IMR-90 (cell line): Measurements from ENCODE around the gene NFATC1. TPM values are rescaled to one million over a fixed set of nuclear protein-coding genes. Genes with fewer than 3 reads are reported as not detected.

Experiments
- ATAC-seq: fragments of 200-7000 bp; cut with Tn5 transposase; 2 replicates; pipeline ENCODE4 v1.9.1; 2020; ENCODE audit warnings: low read depth, mild to moderate bottlenecking, moderate library complexity
- BruUV-seq: library from RNA; stranded (reverse); fragments of 400-500 nt; replicated peaks from 2 replicates; lab custom pipeline; 2021; lab: Mats Ljungman, UMichigan
- CTCF ChIA-PET: fragments of 300-600 bp; formaldehyde crosslinking; extraction: SDS; loops from one replicate; lab custom pipeline; 2021; ENCODE audit warnings: antibody characterized with exemption; lab: Yijun Ruan, JAX
- POLR2A ChIA-PET: fragments of 300-600 bp; sonication (Branson Sonifier 250); formaldehyde crosslinking; loops from one replicate; lab custom pipeline; 2022; ENCODE audit warnings: antibody characterized with exemption; ENCODE audit not compliant: unreplicated experiment; lab: Charles Lee
- DNase-seq: peaks from one replicate; pipeline ENCODE4 v3.0.0; 2013
- H2AFZ ChIP-seq: replicated peaks from 2 replicates; pipeline ENCODE3; 2013; ENCODE audit warnings: low read length, mild to moderate bottlenecking; ENCODE audit not compliant: poor library complexity
- H2AK5ac ChIP-seq: 2 replicates; pipeline ENCODE4 v1.6.1; 2013; ENCODE audit warnings: low read depth, low read length, inconsistent platforms
- H2AK9ac ChIP-seq: replicated peaks from 2 replicates; pipeline ENCODE3; 2013; ENCODE audit warnings: mild to moderate bottlenecking, low read depth, low read length, moderate library complexity; ENCODE audit not compliant: poor library complexity
- H2BK120ac ChIP-seq: 2 replicates; pipeline ENCODE4 v1.6.1; 2013; ENCODE audit warnings: low read depth, low read length, inconsistent platforms
- H2BK15ac ChIP-seq: 3 replicates; pipeline ENCODE4 v1.6.1; 2013; ENCODE audit warnings: low read depth, low read length, inconsistent platforms
- H2BK20ac ChIP-seq: 2 replicates; pipeline ENCODE4 v1.6.1; 2013; ENCODE audit warnings: low read depth, mild to moderate bottlenecking, inconsistent platforms, low read length, moderate library complexity
- H2BK5ac ChIP-seq: 2 replicates; pipeline ENCODE4 v1.6.1; 2013; ENCODE audit warnings: mild to moderate bottlenecking, low read depth, low read length, inconsistent platforms; ENCODE audit not compliant: poor library complexity, severe bottlenecking
- H3K14ac ChIP-seq: replicated peaks from 2 replicates; pipeline ENCODE4 v1.6.1; 2013; ENCODE audit warnings: low read depth, low read length, inconsistent platforms
- H3K18ac ChIP-seq: 2 replicates; pipeline ENCODE4 v1.6.1; 2013; ENCODE audit warnings: low read depth, low read length, control low read depth
- H3K23ac ChIP-seq: 2 replicates; pipeline ENCODE4 v1.6.1; 2013; ENCODE audit warnings: low read depth, low read length, inconsistent platforms
- H3K27ac ChIP-seq: 2 replicates; pipeline ENCODE4 v1.5.1; 2013; ENCODE audit warnings: mild to moderate bottlenecking, control low read depth, low read length; ENCODE audit not compliant: insufficient read depth
- H3K27me3 ChIP-seq: 2 replicates; pipeline ENCODE4 v1.6.1; 2013; ENCODE audit warnings: low read length; ENCODE audit not compliant: control insufficient read depth, insufficient read depth
- H3K36me3 ChIP-seq: 2 replicates; pipeline ENCODE4 v1.6.1; 2013; ENCODE audit warnings: low read length, mixed read lengths; ENCODE audit not compliant: control insufficient read depth, insufficient read depth
- H3K4ac ChIP-seq: 2 replicates; pipeline ENCODE4 v1.6.1; 2013; ENCODE audit warnings: low read depth, low read length, inconsistent platforms
- H3K4me1 ChIP-seq: 2 replicates; pipeline ENCODE4 v1.6.1; 2013; ENCODE audit warnings: low read length, mixed read lengths; ENCODE audit not compliant: control insufficient read depth, insufficient read depth
- H3K4me2 ChIP-seq: 2 replicates; pipeline ENCODE4 v1.6.1; 2013; ENCODE audit warnings: low read depth, mild to moderate bottlenecking, control low read depth, low read length, moderate library complexity
- H3K4me3 ChIP-seq: 2 replicates; pipeline ENCODE4 v1.5.1; 2013; ENCODE audit warnings: low read depth, mild to moderate bottlenecking, control low read depth, low read length, moderate library complexity; ENCODE audit not compliant: insufficient read depth
- H3K56ac ChIP-seq: 2 replicates; pipeline ENCODE4 v1.6.1; 2013; ENCODE audit warnings: low read length, inconsistent platforms; ENCODE audit not compliant: insufficient read depth; ENCODE audit errors: extremely low read depth
- H3K79me1 ChIP-seq, 2 experiments: 2 replicates each; pipeline ENCODE4 v1.6.1; 2013; ENCODE audit warnings: low read length in 2 of 2, inconsistent platforms in 1 of 2, low read depth in 1 of 2
- H3K9ac ChIP-seq: 2 replicates; pipeline ENCODE4 v1.6.1; 2013; ENCODE audit warnings: low read depth, low read length, control low read depth
- H3K9me1 ChIP-seq: 2 replicates; pipeline ENCODE4 v1.6.1; 2013; ENCODE audit warnings: low read length, inconsistent platforms; ENCODE audit not compliant: insufficient read depth
- H3K9me3 ChIP-seq: 2 replicates; pipeline ENCODE4 v1.6.1; 2013; ENCODE audit warnings: low read length; ENCODE audit not compliant: control insufficient read depth, insufficient read depth
- H4K20me1 ChIP-seq: 2 replicates; pipeline ENCODE4 v1.6.1; 2013; ENCODE audit warnings: low read length, inconsistent platforms; ENCODE audit not compliant: insufficient read depth
- H4K5ac ChIP-seq: 2 replicates; pipeline ENCODE4 v1.6.1; 2013; ENCODE audit warnings: mild to moderate bottlenecking, low read depth, low read length, control low read depth
- H4K8ac ChIP-seq, 2 experiments: 2 replicates each; pipeline ENCODE4 v1.6.1; 2013; ENCODE audit warnings: low read depth in 2 of 2, low read length in 2 of 2, control low read depth in 1 of 2, inconsistent platforms in 1 of 2
- H4K91ac ChIP-seq: 2 replicates; pipeline ENCODE4 v1.6.1; 2013; ENCODE audit warnings: low read depth, low read length, inconsistent platforms; ENCODE audit not compliant: insufficient read depth
- BHLHE40 ChIP-seq: fragments of 150-350 bp; IDR thresholded peaks from 2 replicates; pipeline ENCODE4 v1.6.1; 2016; ENCODE audit warnings: mild to moderate bottlenecking, low read depth, low read length
- CHD1 ChIP-seq: IDR thresholded peaks from 2 replicates; pipeline ENCODE4 v1.6.1; 2012; ENCODE audit warnings: low read depth, low read length, improper control_type of control experiment
- FOS ChIP-seq: fragments of 150-350 bp; IDR thresholded peaks from 2 replicates; pipeline ENCODE4 v1.6.1; 2016; ENCODE audit warnings: low read depth, low read length
- MAFK ChIP-seq: IDR thresholded peaks from 2 replicates; pipeline ENCODE4 v1.6.1; 2012; ENCODE audit warnings: low read depth, low read length, improper control_type of control experiment
- MAZ ChIP-seq: IDR thresholded peaks from 2 replicates; pipeline ENCODE4 v1.6.1; 2012; ENCODE audit warnings: low read depth, mild to moderate bottlenecking, low read length, improper control_type of control experiment, moderate library complexity, borderline replicate concordance
- POLR2A ChIP-seq: IDR thresholded peaks from 2 replicates; pipeline ENCODE4 v1.6.1; 2012; ENCODE audit warnings: mild to moderate bottlenecking, low read depth, low read length
- RAD21 ChIP-seq: IDR thresholded peaks from 2 replicates; pipeline ENCODE4 v1.6.1; 2012; ENCODE audit warnings: low read length, improper control_type of control experiment
- RFX5 ChIP-seq: IDR thresholded peaks from 2 replicates; pipeline ENCODE4 v1.8.0; 2012; ENCODE audit warnings: low read depth, mild to moderate bottlenecking, low read length, moderate library complexity
- SMC3 ChIP-seq: fragments of 150-350 bp; IDR thresholded peaks from 2 replicates; pipeline ENCODE4 v1.6.1; 2016; ENCODE audit warnings: low read depth, mild to moderate bottlenecking, antibody characterized with exemption, low read length, moderate library complexity
- WGBS, 2 experiments: methylation state at CpG; one replicate each; pipeline versions ENCODE4 v1.1.5 to v1.1.7; 2013; ENCODE audit warnings: missing lambda C conversion rate in 2 of 2; ENCODE audit not compliant: insufficient read length in 1 of 2; ENCODE audit errors: extremely low coverage in 2 of 2; 5-methylcytosine and 5-hydroxymethylcytosine counted together
- dilution Hi-C: fragments of 300-500 bp; cut with HindIII; formaldehyde crosslinking; loops from one replicate; pipeline ENCODE4 v1.14.3; 2018; ENCODE audit warnings: low sequenced_read_pairs; ENCODE audit not compliant: unreplicated experiment
- in situ Hi-C: fragments of 300-500 bp; cut with MboI; formaldehyde crosslinking; loops from 3 replicates; pipeline ENCODE4 v1.14.3; 2019; ENCODE audit warnings: low sequenced_read_pairs, inconsistent platforms, mixed read lengths
- intact Hi-C: fragments of 100-400 bp; cut with micrococcal nuclease; formaldehyde crosslinking; loops from 2 replicates; pipeline ENCODE4 v1.10.0; 2022
- polyA plus RNA-seq, 3 experiments: library from polyadenylated mRNA; depleted of rRNA; stranded (reverse); fragments of >200 nt; gene quantifications; 2 replicates each; pipeline ENCODE4 v1.2.3, GENCODE V29; 2012; ENCODE audit warnings: low replicate concordance in 1 of 3
- total RNA-seq: library from RNA; depleted of rRNA; stranded (reverse); fragments of >200 nt; gene quantifications from 2 replicates; pipeline ENCODE4 v1.2.3, GENCODE V29; 2012
- TF ChIP-seq, protein P1 (sequence below): fragments of 150-350 bp; IDR thresholded peaks from 2 replicates; pipeline ENCODE4 v1.6.1; 2016; ENCODE audit warnings: low read depth, mild to moderate bottlenecking, low read length, moderate library complexity, borderline replicate concordance
- TF ChIP-seq, protein P2 (sequence below): conservative IDR thresholded peaks from 2 replicates; pipeline ENCODE4 v1.5.1; 2012; ENCODE audit warnings: mild to moderate bottlenecking, low read depth, low read length, improper control_type of control experiment

Gene NFATC1
- total and polyA plus RNA-seq, 2 of the 4 experiments (the other 2 are of a cell fraction): 0.36 to 1.8 TPM

DNA sequence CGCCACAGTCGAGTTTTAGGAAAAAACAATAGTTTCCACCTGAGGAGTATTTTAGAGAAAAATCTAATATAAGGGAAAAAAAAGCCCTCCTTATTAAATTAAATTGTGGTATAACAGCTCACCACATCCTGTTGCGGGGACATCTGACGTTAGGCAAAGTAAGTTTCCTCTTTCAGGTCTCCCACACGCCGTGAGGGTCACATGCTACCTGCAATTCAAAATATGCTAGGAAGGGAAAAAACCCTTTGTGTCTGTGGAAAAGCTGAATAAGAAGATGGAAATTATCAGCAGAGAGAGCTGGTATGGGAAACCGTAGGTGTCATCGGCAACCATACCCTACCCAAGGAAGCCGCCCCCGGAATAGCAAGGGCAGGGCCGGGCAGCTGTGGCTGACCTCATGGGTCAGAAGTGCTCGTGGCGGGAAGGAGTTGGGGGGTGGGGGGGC is 128.0 kb downstream of the NFATC1 start:
- Histone ChIP-seq H4K5ac (no peak overlapping the region), H3K23ac (no peak overlapping the region), H2AFZ (no peak overlapping the region), H4K8ac (no peak overlapping the region), H3K4me3 (no peak overlapping the region), H3K27ac (no peak overlapping the region), H2AK5ac (no peak overlapping the region), H2BK5ac (no peak overlapping the region), H3K36me3 (no peaks in the 10 kb centered on the region), H4K20me1 (no peaks in the 10 kb centered on the region), H3K14ac (no peak overlapping the region), H3K9me1 (no peaks in the 10 kb centered on the region), H3K9me3 (no peaks in the 10 kb centered on the region), H3K79me1 (no peaks in the 10 kb centered on the region), H3K4me1 (no peaks in the 10 kb centered on the region; the same call in 1 of the 2 replicates), H4K91ac (no peak overlapping the region), H3K4me2 (no peak overlapping the region), H2BK15ac (no peak overlapping the region), H2BK120ac (no peak overlapping the region), H3K18ac (no peak overlapping the region), H3K4ac (no peak overlapping the region), H3K56ac (no peak overlapping the region), H2AK9ac (no peak overlapping the region), H2BK20ac (no peak overlapping the region), H3K27me3 (peaks cover 7% of the 10 kb centered on the region), H3K9ac (no peak overlapping the region)
- DNase-seq (no peak), ATAC-seq (no peak)
- in situ Hi-C loops: no loop called here
- no peak for TF ChIP-seq CHD1
- TF ChIP-seq BHLHE40: no peak
- TF ChIP-seq POLR2A: no peak
- TF ChIP-seq, protein P1, sequence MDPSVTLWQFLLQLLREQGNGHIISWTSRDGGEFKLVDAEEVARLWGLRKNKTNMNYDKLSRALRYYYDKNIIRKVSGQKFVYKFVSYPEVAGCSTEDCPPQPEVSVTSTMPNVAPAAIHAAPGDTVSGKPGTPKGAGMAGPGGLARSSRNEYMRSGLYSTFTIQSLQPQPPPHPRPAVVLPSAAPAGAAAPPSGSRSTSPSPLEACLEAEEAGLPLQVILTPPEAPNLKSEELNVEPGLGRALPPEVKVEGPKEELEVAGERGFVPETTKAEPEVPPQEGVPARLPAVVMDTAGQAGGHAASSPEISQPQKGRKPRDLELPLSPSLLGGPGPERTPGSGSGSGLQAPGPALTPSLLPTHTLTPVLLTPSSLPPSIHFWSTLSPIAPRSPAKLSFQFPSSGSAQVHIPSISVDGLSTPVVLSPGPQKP: no peak
- TF ChIP-seq FOS: no peak
- no peak for TF ChIP-seq MAFK
- TF ChIP-seq RAD21: no peak
- TF ChIP-seq RFX5: no peak
- no peak for TF ChIP-seq SMC3
- TF ChIP-seq, protein P2, sequence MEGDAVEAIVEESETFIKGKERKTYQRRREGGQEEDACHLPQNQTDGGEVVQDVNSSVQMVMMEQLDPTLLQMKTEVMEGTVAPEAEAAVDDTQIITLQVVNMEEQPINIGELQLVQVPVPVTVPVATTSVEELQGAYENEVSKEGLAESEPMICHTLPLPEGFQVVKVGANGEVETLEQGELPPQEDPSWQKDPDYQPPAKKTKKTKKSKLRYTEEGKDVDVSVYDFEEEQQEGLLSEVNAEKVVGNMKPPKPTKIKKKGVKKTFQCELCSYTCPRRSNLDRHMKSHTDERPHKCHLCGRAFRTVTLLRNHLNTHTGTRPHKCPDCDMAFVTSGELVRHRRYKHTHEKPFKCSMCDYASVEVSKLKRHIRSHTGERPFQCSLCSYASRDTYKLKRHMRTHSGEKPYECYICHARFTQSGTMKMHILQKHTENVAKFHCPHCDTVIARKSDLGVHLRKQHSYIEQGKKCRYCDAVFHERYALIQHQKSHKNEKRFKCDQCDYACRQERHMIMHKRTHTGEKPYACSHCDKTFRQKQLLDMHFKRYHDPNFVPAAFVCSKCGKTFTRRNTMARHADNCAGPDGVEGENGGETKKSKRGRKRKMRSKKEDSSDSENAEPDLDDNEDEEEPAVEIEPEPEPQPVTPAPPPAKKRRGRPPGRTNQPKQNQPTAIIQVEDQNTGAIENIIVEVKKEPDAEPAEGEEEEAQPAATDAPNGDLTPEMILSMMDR: no peak
- TF ChIP-seq MAZ: no peak
- POLR2A ChIA-PET: no interaction called here
- CTCF ChIA-PET: interaction anchor here (0.6 kb wide), 1 partner anchor 143 kb away, joined by 3 read pairs; no protein-coding TSS in a partner anchor
- BruUV-seq: no TSS peak
- dilution Hi-C loops: no loop called here
- no CpG with 5 or more reads among the region's 13 CpGs for WGBS, 2 experiments
- intact Hi-C loops: no loop called here
